GM12865 (cell line): ENCODE results near the gene PPP1R27.

Source experiments
- DNase-seq: peaks from one replicate; pipeline ENCODE4 v3.0.0; 2010; ENCODE audit warnings: low read depth
- H3K4me3 ChIP-seq: 2 replicates; pipeline ENCODE4 v1.5.1; 2011; ENCODE audit warnings: mild to moderate bottlenecking, low read depth, low read length, control low read depth
- TF ChIP-seq, protein P1 (sequence below): IDR thresholded peaks from 2 replicates; pipeline ENCODE4 v1.5.1; 2011; ENCODE audit warnings: low read length, control low read depth, low read depth, inconsistent platforms; ENCODE audit not compliant: insufficient read depth; ENCODE audit errors: missing control alignments

Gene PPP1R27, protein sequence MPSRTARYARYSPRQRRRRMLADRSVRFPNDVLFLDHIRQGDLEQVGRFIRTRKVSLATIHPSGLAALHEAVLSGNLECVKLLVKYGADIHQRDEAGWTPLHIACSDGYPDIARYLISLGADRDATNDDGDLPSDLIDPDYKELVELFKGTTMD

DNA sequence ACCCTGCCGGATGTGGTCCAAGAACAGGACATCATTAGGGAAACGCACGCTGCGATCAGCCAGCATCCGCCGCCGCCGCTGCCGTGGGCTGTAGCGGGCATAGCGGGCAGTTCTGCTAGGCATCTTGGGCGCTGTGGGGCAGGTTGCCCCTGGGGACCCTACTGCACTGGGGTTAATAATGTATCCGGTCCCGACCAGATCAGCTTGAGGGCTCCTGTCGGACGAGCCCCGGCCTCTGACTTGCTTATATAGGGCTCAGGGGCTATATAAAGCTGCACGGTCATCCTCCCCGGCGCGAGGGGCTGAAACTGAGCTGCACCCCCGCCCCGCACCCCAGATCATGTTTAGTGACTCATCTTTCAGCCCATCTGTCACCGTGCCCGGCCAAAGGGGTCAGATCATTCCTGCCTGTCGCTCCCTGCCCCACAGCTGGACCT is at the start of gene PPP1R27:
Gene PPP1R27 (minus strand): TSS at position 220 of the 437 bp plus-strand sequence. CDS start 97 bp downstream, at position 123.
- TF ChIP-seq, protein P1, sequence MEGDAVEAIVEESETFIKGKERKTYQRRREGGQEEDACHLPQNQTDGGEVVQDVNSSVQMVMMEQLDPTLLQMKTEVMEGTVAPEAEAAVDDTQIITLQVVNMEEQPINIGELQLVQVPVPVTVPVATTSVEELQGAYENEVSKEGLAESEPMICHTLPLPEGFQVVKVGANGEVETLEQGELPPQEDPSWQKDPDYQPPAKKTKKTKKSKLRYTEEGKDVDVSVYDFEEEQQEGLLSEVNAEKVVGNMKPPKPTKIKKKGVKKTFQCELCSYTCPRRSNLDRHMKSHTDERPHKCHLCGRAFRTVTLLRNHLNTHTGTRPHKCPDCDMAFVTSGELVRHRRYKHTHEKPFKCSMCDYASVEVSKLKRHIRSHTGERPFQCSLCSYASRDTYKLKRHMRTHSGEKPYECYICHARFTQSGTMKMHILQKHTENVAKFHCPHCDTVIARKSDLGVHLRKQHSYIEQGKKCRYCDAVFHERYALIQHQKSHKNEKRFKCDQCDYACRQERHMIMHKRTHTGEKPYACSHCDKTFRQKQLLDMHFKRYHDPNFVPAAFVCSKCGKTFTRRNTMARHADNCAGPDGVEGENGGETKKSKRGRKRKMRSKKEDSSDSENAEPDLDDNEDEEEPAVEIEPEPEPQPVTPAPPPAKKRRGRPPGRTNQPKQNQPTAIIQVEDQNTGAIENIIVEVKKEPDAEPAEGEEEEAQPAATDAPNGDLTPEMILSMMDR = no peak
- peak within 1 kb of the TSS; percentile 92 for H3K4me3 ChIP-seq
- DNase-seq = no peak

DNA sequence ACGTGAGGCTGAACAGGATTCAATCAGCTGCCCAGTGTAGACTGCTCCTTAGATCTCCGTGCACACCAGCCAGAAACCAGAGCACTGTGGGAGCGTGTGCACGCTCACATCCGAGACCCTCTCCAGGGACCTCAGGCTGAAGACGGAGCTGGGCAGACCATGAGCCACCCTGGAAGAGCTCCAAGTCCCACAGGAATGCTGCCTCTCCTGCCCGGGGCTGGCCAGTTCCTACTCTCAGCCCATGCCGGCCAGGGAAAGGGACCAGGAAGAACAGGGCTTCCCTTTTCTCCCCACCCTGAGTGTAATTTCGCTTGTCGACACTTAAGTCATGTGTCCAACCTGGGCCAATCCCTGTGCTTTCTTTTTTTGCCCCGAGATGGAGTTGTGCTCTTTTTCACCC is 49.7 kb upstream of the PPP1R27 start:
- TF ChIP-seq, protein P1 = no peak
- no peak for DNase-seq
- no peak overlapping the region for H3K4me3 ChIP-seq

DNA sequence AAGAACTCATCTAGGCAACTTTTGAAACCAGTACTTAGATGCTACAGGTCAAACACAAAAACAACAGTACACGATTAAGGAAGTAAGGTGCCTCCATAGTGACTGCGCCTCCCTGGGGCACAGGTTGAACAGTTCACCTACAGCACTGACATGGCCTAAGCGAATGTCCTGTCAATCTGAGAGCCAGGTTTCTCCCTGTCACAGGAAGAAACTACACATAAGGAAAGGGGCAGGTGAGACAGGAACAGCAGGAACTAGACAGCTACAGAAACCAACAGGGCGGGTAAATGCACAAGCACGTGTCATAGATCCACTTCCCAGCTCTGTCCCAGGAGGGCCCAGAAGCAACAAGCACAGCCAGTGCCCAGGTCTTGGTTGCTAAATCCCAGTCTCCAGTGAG is 44.3 kb upstream of the PPP1R27 start:
- H3K4me3 ChIP-seq = no peak overlapping the region
- TF ChIP-seq, protein P1 = no peak
- no peak for DNase-seq

DNA sequence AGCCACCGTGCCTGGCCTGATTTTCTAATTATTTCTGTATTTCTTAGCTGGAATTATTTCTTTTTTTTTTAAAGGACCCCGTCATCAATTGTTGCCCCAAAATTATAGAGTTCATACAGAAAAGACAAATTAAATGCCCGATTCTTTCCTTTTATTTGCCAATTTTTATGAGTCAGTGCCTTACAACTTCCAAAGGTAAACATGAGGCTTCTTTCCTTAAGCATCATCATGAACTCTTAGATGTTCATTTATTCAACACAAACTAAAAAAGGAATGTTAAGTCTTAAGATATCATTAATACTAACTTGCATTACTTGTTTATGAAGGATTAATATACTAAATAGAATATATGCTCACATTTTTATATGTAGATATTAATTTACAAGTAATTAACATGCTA is 43.4 kb upstream of the PPP1R27 start:
- TF ChIP-seq, protein P1 = no peak
- DNase-seq = no peak
- no peak overlapping the region for H3K4me3 ChIP-seq

DNA sequence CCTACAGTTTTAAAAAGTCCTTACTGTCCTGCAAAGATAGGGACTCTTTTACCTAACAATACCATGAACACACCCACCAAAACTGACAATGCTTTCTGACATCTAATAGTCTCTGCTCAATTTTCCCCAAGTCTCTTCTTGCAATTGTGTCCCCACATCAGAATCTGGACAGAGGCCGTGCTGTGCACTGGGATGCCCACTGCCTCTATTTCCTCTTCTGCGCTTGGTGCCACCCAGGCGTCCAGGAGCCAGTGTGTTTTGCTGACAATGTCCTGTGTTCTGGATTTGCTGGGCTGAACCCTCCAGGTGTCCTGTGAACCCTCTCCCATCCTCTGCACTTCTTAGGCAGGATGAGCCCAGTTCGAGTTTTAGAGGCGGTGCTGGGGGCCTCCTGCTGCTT is 42.7 kb upstream of the PPP1R27 start:
- DNase-seq = no peak
- no peak overlapping the region for H3K4me3 ChIP-seq
- TF ChIP-seq, protein P1 = no peak

DNA sequence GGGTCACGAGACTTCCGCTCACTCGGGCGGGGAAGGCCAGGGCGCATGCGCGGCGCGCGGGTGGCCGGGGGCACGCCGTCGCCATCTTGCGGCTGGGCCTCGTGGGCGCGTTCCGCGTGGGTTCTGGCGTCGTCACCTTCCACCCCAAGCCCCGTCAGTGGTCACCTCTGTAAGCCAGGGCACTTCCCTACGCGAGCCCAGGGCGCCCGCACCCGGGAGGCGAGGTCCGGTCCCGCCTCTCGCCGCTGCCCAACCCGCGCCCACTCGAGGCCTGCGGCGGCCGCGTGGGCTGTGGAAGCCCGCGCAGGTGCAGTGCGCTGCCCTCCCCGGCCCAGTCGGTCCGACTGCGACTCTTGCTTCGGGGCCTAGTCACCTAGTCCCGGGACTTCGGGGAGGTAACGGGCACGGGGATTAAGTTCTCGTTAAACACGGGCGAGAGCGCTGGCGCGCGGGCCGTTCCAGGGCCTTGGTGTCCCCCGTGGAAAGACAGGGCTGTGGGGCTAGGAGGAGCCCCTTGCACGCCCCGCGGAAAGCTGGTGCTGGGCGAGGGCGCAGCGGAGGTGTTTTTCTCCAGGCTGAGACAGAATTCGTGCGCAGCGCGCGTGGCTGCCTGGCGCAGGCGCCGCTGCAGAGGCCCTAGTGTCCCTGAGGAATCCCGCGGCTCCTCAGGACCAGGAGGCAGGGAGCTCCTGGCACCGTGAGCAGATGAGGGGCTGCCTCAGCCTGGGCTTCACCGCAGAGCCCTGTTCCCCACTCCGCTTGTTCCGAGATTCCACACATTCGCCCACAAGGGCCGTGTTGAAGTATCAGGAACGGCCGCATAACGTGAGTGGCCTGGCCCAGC is 36.8 kb upstream of the PPP1R27 start:
- peak overlapping the region; percentile 99 for H3K4me3 ChIP-seq
- TF ChIP-seq, protein P1 = peak; percentile 34
- DNase-seq = peak; percentile 96
